WTC11 (cell line): ENCODE data around the gene ID3.

Experiments
- CTCF ChIP-seq: fragments of 200-600 bp; IDR thresholded peaks from 2 replicates; pipeline ENCODE4 v1.8.0; 2022; ENCODE audit warnings: antibody characterized with exemption
- E2F1 ChIP-seq: sonication (generic); formaldehyde crosslinking; IDR thresholded peaks from 2 replicates; pipeline ENCODE4 v1.8.0; 2022; ENCODE audit warnings: mild to moderate bottlenecking, missing genetic modification reagents
- GABPB1 ChIP-seq: sonication (generic); formaldehyde crosslinking; IDR thresholded peaks from 2 replicates; pipeline ENCODE4 v1.8.1; 2023; ENCODE audit warnings: mild to moderate bottlenecking, missing genetic modification reagents
- JUN ChIP-seq: sonication (generic); formaldehyde crosslinking; IDR thresholded peaks from 2 replicates; pipeline ENCODE4 v1.8.0; 2023; ENCODE audit warnings: mild to moderate bottlenecking, missing genetic modification reagents
- MAX ChIP-seq: sonication (generic); formaldehyde crosslinking; IDR thresholded peaks from 2 replicates; pipeline ENCODE4 v1.8.0; 2022; ENCODE audit warnings: mild to moderate bottlenecking, missing genetic modification reagents
- NR3C1 ChIP-seq: sonication (generic); formaldehyde crosslinking; conservative IDR thresholded peaks from 2 replicates; pipeline ENCODE4 v1.8.1; 2023; ENCODE audit warnings: low read depth, mild to moderate bottlenecking, missing genetic modification reagents
- PREB ChIP-seq: sonication (generic); formaldehyde crosslinking; IDR thresholded peaks from 2 replicates; pipeline ENCODE4 v1.8.1; 2022; ENCODE audit warnings: mild to moderate bottlenecking, missing genetic modification reagents, moderate library complexity, borderline replicate concordance
- RELA ChIP-seq: sonication (generic); formaldehyde crosslinking; IDR thresholded peaks from 2 replicates; pipeline ENCODE4 v1.8.1; 2022; ENCODE audit warnings: missing genetic modification reagents, mild to moderate bottlenecking, borderline replicate concordance
- SP1 ChIP-seq: sonication (generic); formaldehyde crosslinking; conservative IDR thresholded peaks from 2 replicates; pipeline ENCODE4 v1.8.1; 2022; ENCODE audit warnings: missing genetic modification reagents
- STAT6 ChIP-seq: sonication (generic); formaldehyde crosslinking; conservative IDR thresholded peaks from 2 replicates; pipeline ENCODE4 v1.8.1; 2023; ENCODE audit warnings: mild to moderate bottlenecking, low read depth, missing genetic modification reagents, moderate library complexity
- USF2 ChIP-seq: sonication (generic); formaldehyde crosslinking; IDR thresholded peaks from 2 replicates; pipeline ENCODE4 v1.8.1; 2023; ENCODE audit warnings: mild to moderate bottlenecking, missing genetic modification reagents, moderate library complexity

- TF ChIP-seq GABPB1 (CRISPR knock-in tag), result no peak
- no peak for TF ChIP-seq RELA (CRISPR knock-in tag)
- TF ChIP-seq CTCF, result no peak
- no peak for TF ChIP-seq JUN (CRISPR knock-in tag)
- no peak for TF ChIP-seq USF2 (CRISPR knock-in tag)
- TF ChIP-seq E2F1 (CRISPR knock-in tag), result no peak
- no peak for TF ChIP-seq SP1 (CRISPR knock-in tag)
- no peak for TF ChIP-seq STAT6 (CRISPR knock-in tag)
- TF ChIP-seq NR3C1 (CRISPR knock-in tag), result no peak
- no peak for TF ChIP-seq PREB
- TF ChIP-seq MAX (CRISPR knock-in tag), result no peak
Observed at GRCh38 chr1:23590058-23590783, 30.9 kb upstream of the ID3 start.
